Thoracic aorta (tissue), 2 donors: ENCODE data around the gene ACAA1. TPM values are rescaled to one million over a fixed set of nuclear protein-coding genes. Genes with fewer than 3 reads are reported as not detected.

Experiments
- ATAC-seq: fragments of 150-250 bp; one replicate; pipeline ENCODE4 v1.8.0; 2017; ENCODE audit warnings: low read depth; ENCODE audit not compliant: insufficient number of reproducible peaks, low FRiP score
- DNase-seq: peaks from one replicate; pipeline ENCODE4 v3.0.0-alpha.2; 2020; ENCODE audit warnings: low spot score
- H3K27ac ChIP-seq, 2 donors: fragments of 200-600 bp; sonication (generic); 1 replicate in 1 of 2; 2 replicates in 1 of 2; pipeline ENCODE4 v1.5.1; 2016; ENCODE audit warnings: mild to moderate bottlenecking in 2 of 2, moderate library complexity in 2 of 2
- H3K27me3 ChIP-seq: fragments of 200-600 bp; sonication (generic); replicated peaks from 2 replicates; pipeline ENCODE4 v1.6.0; 2016; ENCODE audit warnings: mild to moderate bottlenecking; ENCODE audit not compliant: insufficient read depth
- H3K36me3 ChIP-seq: fragments of 200-600 bp; sonication (generic); one replicate; pipeline ENCODE4 v1.5.1; 2016
- H3K4me1 ChIP-seq, 2 donors: fragments of 200-600 bp; sonication (generic); 1 replicate in 1 of 2; 2 replicates in 1 of 2; pipeline versions ENCODE4 v1.5.1 to v1.6.0; 2016; ENCODE audit warnings: low read depth in 2 of 2, mild to moderate bottlenecking in 1 of 2; ENCODE audit not compliant: control insufficient read depth in 1 of 2
- H3K4me3 ChIP-seq: fragments of 200-600 bp; sonication (generic); 2 replicates; pipeline ENCODE4 v1.5.1; 2016; ENCODE audit warnings: mild to moderate bottlenecking
- H3K9me3 ChIP-seq: fragments of 200-600 bp; sonication (generic); 2 replicates; pipeline ENCODE4 v1.5.1; 2016
- CTCF ChIP-seq: fragments of 200-600 bp; sonication (generic); IDR thresholded peaks from one replicate; pipeline ENCODE4 v1.5.1; 2019; ENCODE audit warnings: antibody characterized with exemption
- total RNA-seq, 2 donors: library from RNA; depleted of rRNA; stranded (reverse); fragments of >200 nt; gene quantifications; one replicate each; pipeline versions ENCODE4 v1.1.0 to v1.2.3, GENCODE V29; 2016

Gene ACAA1
- total RNA-seq, 2 donors from 2014 or later: 34.8 to 37.6 TPM

- Histone ChIP-seq H3K4me1 (no peaks in the 10 kb centered on the region), H3K4me3 (no peak overlapping the region), H3K27me3 (no peaks in the 10 kb centered on the region), H3K36me3 (peaks cover 54% of the 10 kb centered on the region), H3K9me3 (no peaks in the 10 kb centered on the region), H3K27ac (no peak overlapping the region)
- TF ChIP-seq CTCF: no peak
- DNase-seq (no peak), ATAC-seq (no peak)
Measured at GRCh38 chr3:38124324-38125122, 12.4 kb downstream of the ACAA1 start.

- no peak for DNase-seq
- Histone ChIP-seq H3K27ac (no peak overlapping the region), H3K4me1 (no peaks in the 10 kb centered on the region), H3K9me3 (no peaks in the 10 kb centered on the region), H3K36me3 (peaks cover 37% of the 10 kb centered on the region), H3K27me3 (no peaks in the 10 kb centered on the region), H3K4me3 (no peak overlapping the region)
- no peak for ATAC-seq
- no peak for TF ChIP-seq CTCF
Measured at GRCh38 chr3:38122712-38123290, 14.1 kb downstream of the ACAA1 start.

- no peak overlapping the region for H3K4me3 ChIP-seq
- H3K4me1 ChIP-seq: no peaks in the 10 kb centered on the region
- DNase-seq (no peak), ATAC-seq (no peak)
- no peak overlapping the region for H3K27ac ChIP-seq
- H3K36me3 ChIP-seq: peaks cover 29% of the 10 kb centered on the region
- no peaks in the 10 kb centered on the region for H3K9me3 ChIP-seq
- H3K27me3 ChIP-seq: no peaks in the 10 kb centered on the region
- TF ChIP-seq CTCF: no peak
Measured at GRCh38 chr3:38121832-38122461, 15.0 kb downstream of the ACAA1 start.

GRCh38 chr3:38121451-38121831 lies 15.5 kb downstream of the ACAA1 start:
- no peak for TF ChIP-seq CTCF
- ATAC-seq (no peak), DNase-seq (no peak)

GRCh38 chr3:38120693-38121450 lies 16.1 kb downstream of the ACAA1 start:
- Histone ChIP-seq H3K36me3 (peaks cover 18% of the 10 kb centered on the region), H3K4me1 (no peaks in the 10 kb centered on the region), H3K27me3 (no peaks in the 10 kb centered on the region), H3K27ac (no peak overlapping the region), H3K9me3 (no peaks in the 10 kb centered on the region), H3K4me3 (no peak overlapping the region)
- ATAC-seq: no peak
- no peak for TF ChIP-seq CTCF
- DNase-seq: no peak

More at GRCh38 chr3:38121451-38121831, 15.5 kb downstream of the ACAA1 start:
- no peak overlapping the region for H3K4me3 ChIP-seq
- no peaks in the 10 kb centered on the region for H3K9me3 ChIP-seq
- no peaks in the 10 kb centered on the region for H3K27me3 ChIP-seq
- H3K27ac ChIP-seq: no peak overlapping the region
- H3K36me3 ChIP-seq: peaks cover 24% of the 10 kb centered on the region
- no peaks in the 10 kb centered on the region for H3K4me1 ChIP-seq
